SKM-1 treated with dmso at 0.1 percent for 144 hours (cell line): ENCODE data around the gene PPP1R12A.
"Not testable (repeated sequence)": the region's sequence is repeated elsewhere in the genome, so short reads cannot be mapped to it uniquely, and the experiment has no call there.

Experiments
- DNase-seq: peaks from one replicate; lab custom pipeline; 2025; ENCODE audit not compliant: unreplicated experiment; lab: John Stamatoyannopoulos, UW

PPP1R12A gene

DNA sequence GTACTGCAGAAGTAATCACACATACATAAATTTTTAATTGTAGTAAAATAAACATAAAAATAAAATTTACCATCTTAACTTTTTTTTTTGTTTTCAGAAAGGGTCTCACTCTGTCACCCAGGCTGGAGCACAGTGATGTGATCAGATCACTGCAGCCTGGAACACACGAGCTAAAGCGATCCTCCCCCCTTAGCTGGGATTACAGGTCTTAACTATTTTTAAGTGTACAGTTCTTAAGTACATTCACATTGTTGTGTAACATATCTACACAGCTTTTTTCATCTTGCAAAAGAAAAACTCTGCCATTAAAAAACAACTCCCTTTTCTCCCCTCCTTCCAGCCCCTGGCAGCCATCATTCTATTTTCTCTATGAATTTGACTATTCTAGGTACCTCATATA lies 92.3 kb downstream of the PPP1R12A start:
- DNase-seq: no peak

- no peak for DNase-seq
These were observed 93.0 kb downstream of the PPP1R12A start for GRCh38 chr12:79841878-79842265.

GRCh38 chr12:79841248-79841877 lies 93.5 kb downstream of the PPP1R12A start:
- DNase-seq: no peak

DNA sequence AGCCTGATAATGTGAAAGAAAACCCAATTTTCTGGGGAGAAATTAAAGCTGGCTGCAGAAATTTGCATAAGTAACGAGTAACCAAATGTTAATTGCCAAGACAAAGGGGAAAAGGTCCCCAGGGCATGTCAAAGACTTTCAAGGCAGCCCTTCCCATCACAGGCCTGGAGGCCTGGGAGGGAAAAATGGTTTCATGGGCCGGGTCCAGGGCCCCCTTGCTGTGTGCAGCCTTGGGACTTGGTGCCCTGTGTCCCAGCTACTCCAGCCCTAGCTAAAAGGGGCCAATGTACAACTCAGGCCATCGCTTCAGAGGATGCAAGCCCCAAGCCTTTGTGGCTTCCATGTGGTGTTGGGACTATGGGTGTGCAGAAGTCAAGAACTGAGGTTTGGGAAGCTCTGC lies 96.5 kb downstream of the PPP1R12A start:
- DNase-seq: no peak

DNA sequence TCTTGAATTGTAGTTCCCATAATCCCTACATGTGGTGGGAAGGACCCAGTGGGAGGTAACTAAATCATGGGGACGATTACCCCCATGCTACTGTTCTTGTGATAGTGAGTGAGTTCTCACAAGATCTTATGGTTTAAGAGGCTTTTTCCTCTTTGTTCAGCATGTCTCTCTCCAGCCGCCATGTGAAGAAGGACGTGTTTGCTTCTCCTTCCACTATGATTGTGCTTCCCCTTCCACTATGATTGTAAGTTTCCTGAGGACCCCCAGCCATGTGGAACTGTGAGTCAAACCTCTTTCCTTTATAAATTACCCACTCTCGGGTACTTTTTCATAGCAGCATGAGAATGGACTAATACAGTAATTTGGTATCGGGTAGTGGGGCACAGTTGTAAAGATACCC lies 97.3 kb downstream of the PPP1R12A start:
- DNase-seq: no peak

GRCh38 chr12:79835377-79835843 lies 99.5 kb downstream of the PPP1R12A start:
- no peak for DNase-seq

- DNase-seq: no peak
These were observed 100.1 kb downstream of the PPP1R12A start for GRCh38 chr12:79834712-79835376.

DNA sequence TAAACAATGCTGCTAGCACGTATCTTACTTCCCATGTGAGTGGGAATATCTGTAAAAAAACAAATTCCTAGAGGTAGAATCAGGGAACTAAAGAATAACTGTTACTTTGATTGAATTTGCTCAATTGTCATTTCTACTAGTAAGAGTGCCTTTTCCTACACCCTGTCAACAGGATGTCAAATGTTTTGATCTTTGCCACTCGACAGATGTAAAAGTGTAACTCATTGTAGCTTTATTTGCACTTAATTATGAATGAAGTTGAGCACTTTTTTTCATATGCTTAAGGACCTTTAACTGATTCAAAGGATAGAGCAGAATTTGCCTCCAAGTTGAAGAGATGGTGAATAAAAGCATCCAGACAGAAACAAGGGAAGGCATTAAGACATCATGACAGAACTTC lies 104.5 kb downstream of the PPP1R12A start:
- no peak for DNase-seq

GRCh38 chr12:79828924-79829323 lies 106.0 kb downstream of the PPP1R12A start:
- no peak for DNase-seq

DNA sequence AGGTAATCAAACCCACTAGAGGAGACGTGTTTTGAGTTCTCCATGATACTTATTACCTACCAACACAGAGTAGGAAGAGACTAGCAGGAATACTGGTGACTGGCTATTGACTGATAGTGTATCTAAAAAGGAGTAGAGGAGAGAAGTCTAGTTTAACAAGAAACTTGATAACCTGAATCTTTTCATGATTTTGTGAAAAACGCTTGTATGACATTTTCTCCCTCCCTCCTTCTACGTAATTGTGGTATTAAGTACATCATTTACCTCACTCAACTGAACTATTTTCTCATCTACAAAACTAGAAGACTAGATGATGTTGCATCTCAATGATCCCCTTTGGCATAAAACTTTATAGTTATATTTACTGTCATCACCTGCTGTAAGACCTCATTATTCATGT lies 107.4 kb downstream of the PPP1R12A start:
- no peak for DNase-seq

- DNase-seq: no peak
These were observed 108.4 kb downstream of the PPP1R12A start for GRCh38 chr12:79826267-79827128.

DNA sequence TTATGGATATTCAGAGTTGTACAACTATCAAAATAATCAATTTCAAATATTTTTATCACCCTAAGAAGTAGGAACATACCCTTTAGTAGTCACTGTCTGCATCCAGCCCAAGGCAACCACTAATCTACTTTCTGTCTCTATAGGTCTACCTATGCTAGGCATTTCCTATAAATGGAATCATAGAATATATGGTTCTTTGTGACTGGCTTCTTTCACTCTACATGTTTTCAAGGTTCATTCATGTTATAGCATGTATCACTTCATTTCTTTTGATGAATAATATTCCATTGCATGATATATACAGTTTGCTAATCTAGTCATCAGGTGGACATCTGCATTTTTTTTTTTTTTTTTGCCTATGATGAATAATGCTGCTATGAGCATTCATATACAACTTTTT lies 112.4 kb downstream of the PPP1R12A start:
- no peak for DNase-seq

DNA sequence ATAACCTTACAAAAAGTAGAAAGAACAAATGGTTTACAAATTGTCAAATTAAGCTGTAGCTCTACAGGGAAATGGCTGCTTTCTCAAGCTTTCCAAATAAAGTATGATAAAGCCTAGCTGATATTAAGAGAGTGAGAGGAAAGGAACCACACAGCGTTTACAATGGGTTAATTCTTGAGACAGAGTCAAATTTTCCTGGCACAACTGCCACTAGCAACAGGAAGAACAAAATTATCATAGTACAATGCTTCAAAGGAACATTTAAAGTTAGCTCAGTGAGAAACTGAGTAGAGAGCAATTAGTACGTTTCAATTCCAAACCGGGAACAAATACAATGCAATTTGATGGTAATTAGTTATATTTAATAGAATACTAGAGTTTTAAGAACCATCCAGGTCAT lies 116.0 kb downstream of the PPP1R12A start:
- DNase-seq: no peak

DNA sequence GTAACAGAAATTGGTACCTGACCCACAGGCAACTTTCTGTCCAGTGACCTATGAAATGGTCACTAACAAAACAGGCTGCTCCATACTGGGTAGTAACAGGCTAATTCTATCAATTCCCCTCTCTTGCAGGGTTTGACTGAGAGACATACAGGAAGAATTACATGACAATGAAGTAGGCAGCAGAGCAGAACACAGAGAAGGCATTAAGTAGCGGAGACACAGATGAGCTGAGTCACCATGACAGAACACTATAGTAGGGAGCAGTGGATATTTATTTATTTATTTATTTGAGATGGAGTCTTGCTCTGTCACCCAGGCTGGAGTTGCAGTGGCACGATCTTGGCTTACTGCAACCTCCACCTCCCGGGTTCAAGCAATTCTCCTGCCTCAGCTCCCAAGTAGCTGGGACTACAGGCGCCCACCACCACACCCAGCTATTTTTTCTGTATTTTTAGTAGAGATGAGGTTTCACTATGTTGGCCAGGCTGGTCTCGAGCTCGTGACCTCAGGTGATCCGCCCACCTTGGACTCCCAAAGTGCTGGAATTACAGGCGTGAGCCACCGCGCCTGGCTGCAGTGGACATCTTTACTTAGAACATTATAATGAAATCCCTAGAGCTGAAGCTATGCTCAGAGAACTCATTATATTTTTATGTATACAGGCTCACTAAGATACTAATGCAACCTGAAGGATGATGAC lies 150.4 kb downstream of the PPP1R12A start:
- not testable (repeated sequence) for DNase-seq

DNA sequence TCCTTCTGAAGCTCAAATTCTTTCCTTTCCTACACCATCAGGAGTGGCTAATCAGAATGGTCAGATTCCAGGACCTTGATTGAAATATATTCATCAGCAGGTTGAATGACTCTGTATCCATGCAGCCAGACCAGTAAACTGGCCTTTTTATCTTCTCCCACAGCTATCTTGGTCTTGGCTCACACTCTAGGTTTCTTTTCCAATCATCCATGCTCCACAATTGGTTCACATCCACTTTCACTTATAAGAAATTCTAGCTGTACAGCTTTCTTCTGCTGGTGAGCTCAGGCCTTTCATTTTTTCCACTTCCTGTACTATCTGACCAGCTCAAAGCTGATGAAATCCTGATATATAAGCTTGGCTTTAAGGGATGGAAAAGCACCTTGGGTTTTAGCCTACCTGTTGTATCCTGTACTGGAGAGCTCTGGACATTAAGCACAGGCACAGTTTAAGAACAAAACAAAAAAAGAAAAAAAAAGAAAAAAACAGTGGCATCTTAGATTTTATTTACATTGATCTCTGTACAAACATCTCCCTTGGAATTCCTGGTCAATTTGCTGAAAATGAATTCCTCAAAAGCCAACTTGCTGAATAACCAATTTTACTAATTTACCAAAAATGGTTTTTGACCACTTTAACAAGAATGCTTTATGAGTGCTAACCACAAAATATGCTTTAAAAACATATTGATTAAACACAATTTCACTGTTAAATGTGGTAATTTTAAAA lies 152.6 kb downstream of the PPP1R12A start:
- no peak for DNase-seq

GRCh38 chr12:79778802-79779448 lies 156.0 kb downstream of the PPP1R12A start:
- DNase-seq: no peak

- no peak for DNase-seq
These were observed 158.8 kb downstream of the PPP1R12A start for GRCh38 chr12:79776111-79776510.

DNA sequence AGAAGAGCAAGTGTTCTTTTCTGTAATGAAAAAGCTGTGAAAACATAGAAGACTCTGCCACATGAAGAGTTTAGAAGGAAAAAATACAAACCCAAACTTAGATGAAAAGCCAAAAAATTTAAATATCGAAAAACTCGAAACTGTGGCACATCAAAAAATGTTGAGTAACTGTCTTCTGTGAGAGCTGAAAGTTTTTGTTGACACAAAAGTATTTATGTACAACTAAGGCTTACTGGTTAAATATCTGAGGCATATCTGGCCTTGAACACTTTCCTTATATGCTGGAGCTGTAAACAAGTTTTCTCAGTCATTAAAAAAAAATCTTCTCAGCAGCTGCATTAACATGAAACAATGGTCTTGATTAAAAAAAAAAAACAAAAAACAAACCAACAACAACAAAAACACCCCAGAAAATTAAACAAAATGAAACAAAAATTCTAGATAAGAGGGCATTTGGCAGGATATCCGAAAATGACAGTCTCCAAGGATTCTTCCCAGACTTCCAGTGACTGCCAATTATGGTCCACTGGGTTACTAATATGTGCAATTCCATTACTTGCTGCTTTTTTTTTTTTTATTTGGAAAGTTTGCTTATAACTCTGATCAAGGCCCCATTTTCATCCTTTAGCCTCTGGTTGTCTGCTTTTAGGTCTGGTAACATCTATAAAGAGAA lies 159.4 kb downstream of the PPP1R12A start:
- DNase-seq: no peak

- no peak for DNase-seq
These were observed 161.0 kb downstream of the PPP1R12A start for GRCh38 chr12:79773896-79774295.
